ENCODE data around the gene GDF10.

Gene GDF10

DNA sequence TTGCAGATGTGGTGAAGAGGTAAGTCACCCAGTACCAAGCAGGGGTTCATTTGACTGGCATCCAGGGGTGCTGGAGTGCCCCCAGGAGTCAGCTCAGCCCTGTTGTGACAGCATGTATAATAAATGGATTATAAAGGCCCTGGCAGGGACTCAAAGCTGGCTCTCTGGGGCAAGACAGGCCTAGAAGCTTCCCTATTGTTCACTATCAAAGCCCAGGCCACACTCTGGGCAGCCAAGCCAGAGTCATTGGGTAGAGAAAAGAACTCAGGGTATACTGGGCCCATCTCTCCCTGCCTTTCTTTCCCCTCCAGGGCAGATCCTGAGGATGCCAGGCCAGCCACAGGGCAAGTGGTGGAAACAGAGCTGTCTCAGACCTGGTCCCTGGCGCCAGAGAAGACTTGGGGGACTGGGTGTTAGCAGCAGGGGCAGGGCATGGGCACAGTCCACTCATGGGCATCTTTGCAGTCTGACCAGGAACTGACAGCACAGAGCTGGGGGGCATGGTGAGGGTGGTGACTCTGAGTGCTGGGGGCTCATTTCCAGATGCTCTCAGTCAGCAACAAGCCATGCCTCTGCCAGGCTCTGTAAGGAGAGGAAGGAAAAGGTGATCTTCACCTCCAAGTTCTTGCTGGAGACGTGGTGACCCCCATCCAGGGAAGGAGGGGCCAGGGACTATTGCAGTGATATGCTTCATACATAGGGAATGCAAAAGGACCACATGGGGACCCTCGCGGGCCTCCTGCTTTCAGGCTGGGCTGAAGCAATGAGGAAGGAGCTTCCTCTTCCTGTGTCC is 59.8 kb downstream of the GDF10 start:
- no peak overlapping the region for H3K4me3 ChIP-seq (ENCODE audit: low read depth, low read length)
- no peak for TF ChIP-seq CTCF (IDR thresholded peaks at IDR 0.05; ENCODE audit: low read depth, low read length, missing control alignments)
- no peak for DNase-seq (ENCODE audit: low read depth)

- no peak overlapping the region for H3K4me3 ChIP-seq (ENCODE audit: low read depth, low read length)
- TF ChIP-seq CTCF (IDR thresholded peaks at IDR 0.05; ENCODE audit: low read depth, low read length, missing control alignments) = no peak
- DNase-seq (ENCODE audit: low read depth) = no peak
These were observed 60.5 kb downstream of the GDF10 start for GRCh38 chr10:47360419-47361040.

GRCh38 chr10:47361293-47361692 is 61.3 kb downstream of the GDF10 start:
- no peak overlapping the region for H3K4me3 ChIP-seq (ENCODE audit: low read depth, low read length)
- peak; percentile 81 for TF ChIP-seq CTCF (IDR thresholded peaks at IDR 0.05; ENCODE audit: low read depth, low read length, missing control alignments)
- DNase-seq (ENCODE audit: low read depth) = no peak

GRCh38 chr10:47362199-47362598 is 62.2 kb downstream of the GDF10 start:
- no peak for TF ChIP-seq CTCF (IDR thresholded peaks at IDR 0.05; ENCODE audit: low read depth, low read length, missing control alignments)
- no peak overlapping the region for H3K4me3 ChIP-seq (ENCODE audit: low read depth, low read length)
- DNase-seq (ENCODE audit: low read depth) = no peak
